ENCODE measurements around the gene DGKB. TPM values are rescaled to one million over a fixed set of nuclear protein-coding genes. Genes with fewer than 3 reads are reported as not detected.

DGKB gene
- total RNA-seq, 1 experiment from 2014 or later = not detected

DNA sequence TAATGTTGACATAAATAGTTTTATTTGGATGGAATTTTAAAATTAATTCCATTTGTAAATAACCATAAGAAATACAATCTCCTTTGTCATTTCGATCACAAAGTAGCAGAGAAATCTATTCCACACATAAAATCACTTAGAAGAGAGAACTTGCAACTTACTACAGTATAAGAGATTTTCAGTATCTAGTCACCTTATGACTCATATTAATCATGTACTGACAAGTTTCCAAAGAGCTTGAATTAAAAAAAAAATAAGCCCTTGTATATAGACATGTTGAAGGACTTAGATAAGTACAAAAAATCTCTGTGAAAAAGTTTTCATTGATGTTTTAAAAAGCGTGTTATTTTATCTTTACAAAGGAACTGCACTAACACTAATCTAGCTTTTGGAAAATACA is 706.0 kb downstream of the DGKB start:
- peaks cover 15% of the 10 kb centered on the region for H3K4me1 ChIP-seq (ENCODE audit: insufficient read depth, low read length, poor library complexity, severe bottlenecking)
- H3K9me3 ChIP-seq (ENCODE audit: low read depth, low read length, poor library complexity, severe bottlenecking) = no peaks in the 10 kb centered on the region
- TF ChIP-seq, protein P1, sequence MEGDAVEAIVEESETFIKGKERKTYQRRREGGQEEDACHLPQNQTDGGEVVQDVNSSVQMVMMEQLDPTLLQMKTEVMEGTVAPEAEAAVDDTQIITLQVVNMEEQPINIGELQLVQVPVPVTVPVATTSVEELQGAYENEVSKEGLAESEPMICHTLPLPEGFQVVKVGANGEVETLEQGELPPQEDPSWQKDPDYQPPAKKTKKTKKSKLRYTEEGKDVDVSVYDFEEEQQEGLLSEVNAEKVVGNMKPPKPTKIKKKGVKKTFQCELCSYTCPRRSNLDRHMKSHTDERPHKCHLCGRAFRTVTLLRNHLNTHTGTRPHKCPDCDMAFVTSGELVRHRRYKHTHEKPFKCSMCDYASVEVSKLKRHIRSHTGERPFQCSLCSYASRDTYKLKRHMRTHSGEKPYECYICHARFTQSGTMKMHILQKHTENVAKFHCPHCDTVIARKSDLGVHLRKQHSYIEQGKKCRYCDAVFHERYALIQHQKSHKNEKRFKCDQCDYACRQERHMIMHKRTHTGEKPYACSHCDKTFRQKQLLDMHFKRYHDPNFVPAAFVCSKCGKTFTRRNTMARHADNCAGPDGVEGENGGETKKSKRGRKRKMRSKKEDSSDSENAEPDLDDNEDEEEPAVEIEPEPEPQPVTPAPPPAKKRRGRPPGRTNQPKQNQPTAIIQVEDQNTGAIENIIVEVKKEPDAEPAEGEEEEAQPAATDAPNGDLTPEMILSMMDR (conservative IDR thresholded peaks at IDR 0.05; ENCODE audit: low read depth, low read length) = no peak
- TF ChIP-seq EZH2 (IDR thresholded peaks at IDR 0.05; ENCODE audit: borderline replicate concordance, low read depth, low read length, poor library complexity, severe bottlenecking) = no peak
- ChIA-PET CTCF (no interaction called here), POLR2A (ENCODE audit: low non-redundant PET) (no interaction called here)
- no peaks in the 10 kb centered on the region for H3K27me3 ChIP-seq (replicated peaks; ENCODE audit: insufficient read depth, low read depth, low read length, poor library complexity)
- no peak overlapping the region for H3K27ac ChIP-seq (ENCODE audit: low read depth, low read length, poor library complexity, severe bottlenecking)
- intact Hi-C loops (cut with micrococcal nuclease; ENCODE audit: unreplicated experiment) = no loop called here
- H3K36me3 ChIP-seq (ENCODE audit: insufficient read depth, low read length, poor library complexity, severe bottlenecking) = no peaks in the 10 kb centered on the region
- no TSS peak for BruUV-seq (replicated peaks)
- DNase-seq (ENCODE audit: low spot score) = no peak
- H3K4me3 ChIP-seq (ENCODE audit: low read depth, low read length, poor library complexity, severe bottlenecking) = no peak overlapping the region

DNA sequence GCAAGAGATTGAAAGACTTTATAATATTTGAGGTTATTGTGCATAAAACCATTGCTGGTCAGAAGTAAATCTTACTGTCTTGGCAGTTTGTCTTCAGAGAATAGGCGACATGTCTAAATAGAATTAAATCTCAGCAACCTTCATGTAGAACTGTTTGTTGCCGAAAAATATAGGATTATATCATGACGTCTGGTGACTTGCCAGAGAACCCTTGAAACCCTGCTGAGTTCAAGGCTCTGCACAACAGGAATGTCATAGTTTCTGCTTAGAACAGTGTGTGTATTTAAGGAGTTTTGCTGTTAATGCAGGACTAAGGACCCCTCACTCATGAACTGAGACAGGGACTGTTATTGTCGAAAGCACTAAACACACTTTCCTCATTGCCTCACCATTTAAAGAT is 706.7 kb downstream of the DGKB start:
- intact Hi-C loops (cut with micrococcal nuclease; ENCODE audit: unreplicated experiment) = no loop called here
- POLR2A ChIA-PET (ENCODE audit: low non-redundant PET) = no interaction called here

DNA sequence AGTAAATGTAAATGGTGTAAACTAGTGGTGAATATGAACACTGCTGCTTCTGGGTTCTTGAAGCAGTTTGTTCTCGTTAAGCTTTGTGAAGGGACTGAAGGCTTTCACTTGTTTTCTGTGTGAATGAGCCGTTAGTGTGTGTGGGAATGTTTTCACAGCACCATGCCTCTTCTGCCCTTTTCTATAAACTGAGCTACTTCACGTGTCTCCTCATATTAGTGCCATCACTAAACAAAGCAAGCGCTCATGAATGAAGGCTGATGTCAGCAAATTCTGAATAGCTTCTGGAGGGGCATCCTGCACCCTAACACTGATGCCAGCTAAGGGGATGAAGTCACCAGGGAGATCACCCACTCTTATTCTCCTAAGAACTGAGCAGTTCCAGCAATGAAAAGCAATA is 707.5 kb downstream of the DGKB start:
- Histone ChIP-seq H3K36me3 (ENCODE audit: insufficient read depth, low read length, poor library complexity, severe bottlenecking) (no peaks in the 10 kb centered on the region), H3K27me3 (replicated peaks; ENCODE audit: insufficient read depth, low read depth, low read length, poor library complexity) (no peaks in the 10 kb centered on the region), H3K27ac (ENCODE audit: low read depth, low read length, poor library complexity, severe bottlenecking) (no peak overlapping the region), H3K4me3 (ENCODE audit: low read depth, low read length, poor library complexity, severe bottlenecking) (no peak overlapping the region), H3K4me1 (ENCODE audit: insufficient read depth, low read length, poor library complexity, severe bottlenecking) (peaks cover 15% of the 10 kb centered on the region), H3K9me3 (ENCODE audit: low read depth, low read length, poor library complexity, severe bottlenecking) (no peaks in the 10 kb centered on the region)
- DNase-seq (ENCODE audit: low spot score) = no peak
- BruUV-seq (replicated peaks) = no TSS peak
- ChIA-PET POLR2A (ENCODE audit: low non-redundant PET) (no interaction called here), CTCF (no interaction called here)
- intact Hi-C loops (cut with micrococcal nuclease; ENCODE audit: unreplicated experiment) = no loop called here
- TF ChIP-seq, protein P1 (conservative IDR thresholded peaks at IDR 0.05; ENCODE audit: low read depth, low read length) = no peak
- TF ChIP-seq EZH2 (IDR thresholded peaks at IDR 0.05; ENCODE audit: borderline replicate concordance, low read depth, low read length, poor library complexity, severe bottlenecking) = no peak

More for the DNA sequence above, 706.7 kb downstream of the DGKB start:
- Histone ChIP-seq H3K27ac (ENCODE audit: low read depth, low read length, poor library complexity, severe bottlenecking) (no peak overlapping the region), H3K4me1 (ENCODE audit: insufficient read depth, low read length, poor library complexity, severe bottlenecking) (peaks cover 15% of the 10 kb centered on the region), H3K9me3 (ENCODE audit: low read depth, low read length, poor library complexity, severe bottlenecking) (no peaks in the 10 kb centered on the region), H3K27me3 (replicated peaks; ENCODE audit: insufficient read depth, low read depth, low read length, poor library complexity) (no peaks in the 10 kb centered on the region), H3K36me3 (ENCODE audit: insufficient read depth, low read length, poor library complexity, severe bottlenecking) (no peaks in the 10 kb centered on the region), H3K4me3 (ENCODE audit: low read depth, low read length, poor library complexity, severe bottlenecking) (no peak overlapping the region)
- peak; percentile 61 for DNase-seq (ENCODE audit: low spot score)
- TF ChIP-seq EZH2 (IDR thresholded peaks at IDR 0.05; ENCODE audit: borderline replicate concordance, low read depth, low read length, poor library complexity, severe bottlenecking) = no peak
- TF ChIP-seq, protein P1 (conservative IDR thresholded peaks at IDR 0.05; ENCODE audit: low read depth, low read length) = no peak
- BruUV-seq (replicated peaks) = no TSS peak
- CTCF ChIA-PET = no interaction called here
